GM21737 (cell line): Measurements from ENCODE around the gene CACNB4.

Experiments used
- ATAC-seq: cut with Tn5 transposase; IDR thresholded peaks from one replicate; pipeline ENCODE4 v1.9.1; 2021; ENCODE audit warnings: mild to moderate bottlenecking, moderate library complexity; ENCODE audit not compliant: unreplicated experiment

Gene CACNB4

DNA sequence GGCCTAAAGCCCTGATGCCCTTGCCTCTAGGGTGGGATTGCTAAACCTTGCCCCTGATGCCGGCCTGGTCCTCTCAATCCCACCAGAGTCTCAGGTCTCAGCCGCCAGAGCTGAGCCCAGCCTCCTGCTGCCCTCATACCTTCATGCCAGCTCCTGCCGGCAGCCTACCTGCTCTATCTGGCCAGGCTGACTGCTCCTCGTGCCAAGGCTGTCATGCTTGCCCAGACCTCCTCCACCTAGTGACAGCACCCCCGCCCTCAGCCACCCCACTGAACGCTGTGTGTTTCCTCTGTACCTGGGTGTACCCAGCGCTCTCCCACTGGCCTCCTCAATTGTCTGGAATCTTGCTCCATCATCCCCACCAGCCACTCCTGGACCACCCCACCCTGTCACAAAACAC lies 120.1 kb downstream of the CACNB4 start:
- no peak for ATAC-seq

DNA sequence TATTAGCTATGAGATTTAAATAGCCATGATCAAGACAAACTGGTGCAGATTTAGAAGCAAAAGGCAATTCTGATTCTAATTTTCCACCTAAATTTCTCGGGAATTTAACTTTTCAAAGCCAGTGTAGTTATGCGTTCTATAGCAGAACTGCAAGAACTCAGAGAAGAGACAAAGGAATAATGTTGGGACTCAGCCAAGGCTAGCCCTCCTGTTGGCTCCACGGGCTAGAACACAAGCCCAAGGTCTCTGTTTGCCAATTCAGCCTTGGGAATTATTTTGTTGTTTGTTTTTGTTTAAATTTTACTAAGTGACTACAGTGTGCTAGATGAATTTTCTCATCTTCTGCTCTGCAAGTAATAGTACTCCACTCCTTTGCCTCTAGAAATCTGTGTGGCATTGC lies 121.2 kb downstream of the CACNB4 start:
- ATAC-seq, result no peak

DNA sequence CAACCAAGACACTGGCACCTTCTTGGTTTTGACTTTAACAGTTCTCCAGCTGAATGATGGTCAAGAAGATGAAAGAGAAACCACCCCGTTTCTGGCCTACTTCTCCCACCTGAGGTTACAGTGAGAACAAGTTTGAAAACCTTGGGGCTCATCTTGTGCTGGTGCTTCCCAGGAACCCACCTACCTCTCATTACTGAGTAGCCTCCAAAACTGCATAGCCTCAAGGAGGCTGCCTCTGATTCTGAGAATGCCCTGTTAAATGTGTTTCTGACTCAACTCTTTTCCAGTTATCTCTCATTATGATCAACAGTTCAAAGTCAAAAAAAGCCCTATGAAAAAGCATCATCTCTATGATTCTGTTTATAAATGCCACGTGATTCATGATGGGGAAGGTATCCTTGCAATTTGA lies 121.9 kb downstream of the CACNB4 start:
- ATAC-seq, result no peak

- no peak for ATAC-seq
Observed at GRCh38 chr2:151975460-151976414, 123.1 kb downstream of the CACNB4 start.

DNA sequence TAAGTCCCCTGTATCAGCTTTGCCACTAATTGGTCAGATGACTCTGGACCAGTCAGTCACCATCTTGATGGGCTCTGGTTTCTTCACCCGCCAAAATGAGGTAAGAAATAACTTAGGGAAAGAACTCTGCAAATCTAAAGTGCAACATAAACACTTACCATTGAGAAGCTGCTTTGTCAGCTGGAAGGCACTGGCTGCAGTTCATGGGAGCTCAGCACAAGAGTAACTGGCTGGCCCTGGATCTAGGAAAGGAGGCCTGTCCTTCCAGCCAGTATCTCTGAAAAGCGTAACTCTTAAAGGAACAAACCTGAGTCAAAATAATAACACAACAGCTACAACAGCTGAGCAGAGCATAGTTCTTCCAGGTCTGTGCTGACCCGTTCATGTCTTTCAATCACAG lies 123.9 kb downstream of the CACNB4 start:
- ATAC-seq, result no peak

- no peak for ATAC-seq
Observed at GRCh38 chr2:151973901-151974199, 125.0 kb downstream of the CACNB4 start.

DNA sequence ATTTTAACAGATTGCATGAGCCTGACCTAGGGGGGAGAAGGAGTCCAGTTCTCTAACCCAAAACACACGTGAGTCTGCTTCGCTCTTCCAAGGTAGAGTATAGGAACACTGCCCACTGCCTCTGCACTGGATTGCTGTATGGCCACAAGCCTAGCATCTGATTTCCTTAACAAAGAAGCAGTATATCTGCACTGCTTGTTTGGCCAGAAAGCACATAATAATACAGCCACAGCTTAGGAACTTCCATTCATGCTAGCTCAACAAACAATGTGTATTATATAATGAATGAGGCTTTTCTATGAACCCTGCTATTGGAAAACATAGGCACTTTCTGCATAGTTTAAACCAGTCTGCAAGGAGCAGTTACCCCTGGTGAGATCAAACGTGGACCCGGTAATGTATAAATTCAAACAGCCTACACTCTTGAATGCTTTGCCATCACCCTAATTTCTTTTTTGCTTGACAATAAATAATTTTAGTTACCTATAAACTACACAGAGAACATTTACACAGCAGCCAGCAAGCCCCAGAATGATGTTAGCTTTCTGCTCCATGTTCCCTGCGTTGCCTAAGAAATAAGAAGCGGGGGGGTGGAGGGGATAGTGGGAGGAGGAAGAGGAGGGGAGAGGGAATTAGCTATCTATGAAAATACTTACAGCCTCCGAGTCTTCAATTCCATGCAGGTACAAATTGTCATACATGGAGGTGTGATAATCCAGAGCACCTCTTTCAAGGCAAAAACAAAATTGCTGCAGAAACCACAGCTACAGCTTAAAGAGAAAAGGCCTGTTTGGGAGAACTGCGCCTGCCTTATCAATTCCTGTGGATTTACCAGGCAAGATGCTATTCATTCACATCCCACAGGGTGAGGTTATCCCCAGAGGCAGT lies 125.6 kb downstream of the CACNB4 start:
- ATAC-seq, result no peak

DNA sequence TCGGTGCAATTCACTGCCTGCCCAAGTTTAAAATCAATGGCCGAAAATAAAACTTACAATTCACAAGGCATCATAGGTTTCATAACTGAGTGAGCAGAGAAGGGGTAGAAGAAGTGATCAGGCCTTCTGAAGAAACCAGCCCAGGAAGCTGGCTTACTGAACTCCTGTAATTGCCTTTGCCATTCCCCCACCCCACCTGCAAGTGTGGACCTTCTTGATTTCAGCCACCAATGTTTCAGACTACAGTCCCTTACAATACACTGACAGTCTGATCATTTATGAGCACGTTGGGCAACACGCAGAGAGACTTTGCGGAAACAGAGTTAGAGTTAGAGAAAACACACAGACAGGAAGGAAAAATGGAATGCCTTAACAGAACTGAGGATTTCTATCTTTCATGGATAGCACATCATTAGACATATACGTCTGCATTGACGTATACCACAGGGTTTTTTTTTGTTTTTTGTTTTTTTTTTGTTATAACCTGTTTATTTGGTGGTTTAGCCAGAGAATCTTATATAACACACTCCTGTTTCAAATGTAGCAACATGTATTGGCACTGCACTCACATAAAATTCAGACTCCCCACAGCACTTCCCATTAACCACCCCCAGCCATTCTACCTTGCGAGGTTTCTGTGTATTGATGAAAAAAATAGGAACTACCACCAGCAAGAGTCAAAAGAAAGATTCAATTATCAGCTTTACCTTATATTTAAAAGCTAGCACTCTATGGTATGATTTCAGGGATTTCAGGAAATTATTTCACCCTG lies 126.4 kb downstream of the CACNB4 start:
- no peak for ATAC-seq

DNA sequence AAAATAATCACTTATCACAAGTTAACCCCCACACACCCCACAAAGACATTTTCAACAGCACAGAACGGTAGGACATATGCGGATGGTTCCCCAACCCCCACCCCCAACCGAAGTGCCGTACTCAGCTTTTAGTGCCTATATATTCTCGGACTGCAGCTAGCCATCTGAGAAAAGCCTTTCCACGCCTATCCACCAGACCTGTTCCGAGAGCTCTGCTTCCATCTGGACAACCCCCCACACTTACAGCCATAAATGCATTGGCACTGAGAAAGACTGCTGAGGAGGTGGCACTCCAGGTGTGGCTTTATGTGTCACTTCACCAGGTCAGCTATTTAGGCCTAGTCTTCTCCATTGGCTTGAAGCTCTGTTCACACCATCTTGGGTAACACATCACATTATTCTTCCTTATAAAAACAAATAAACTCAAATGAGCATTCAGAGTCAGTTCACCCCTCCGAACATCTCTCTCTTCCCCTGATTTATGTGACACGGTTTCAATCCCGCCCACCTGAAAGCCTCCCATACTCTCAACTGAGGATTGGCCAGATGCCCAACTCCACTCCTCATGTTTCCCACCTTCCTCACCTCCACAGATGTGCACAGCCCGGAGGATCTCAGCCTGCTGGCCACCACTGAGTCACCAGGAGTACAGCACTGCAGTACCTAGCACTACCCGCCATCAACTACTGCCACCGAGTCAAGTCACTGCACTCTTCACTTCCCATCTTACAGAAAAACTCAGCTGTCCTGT lies 127.4 kb downstream of the CACNB4 start:
- ATAC-seq, result no peak

GRCh38 chr2:151968770-151969470 lies 129.9 kb downstream of the CACNB4 start:
- ATAC-seq, result no peak

DNA sequence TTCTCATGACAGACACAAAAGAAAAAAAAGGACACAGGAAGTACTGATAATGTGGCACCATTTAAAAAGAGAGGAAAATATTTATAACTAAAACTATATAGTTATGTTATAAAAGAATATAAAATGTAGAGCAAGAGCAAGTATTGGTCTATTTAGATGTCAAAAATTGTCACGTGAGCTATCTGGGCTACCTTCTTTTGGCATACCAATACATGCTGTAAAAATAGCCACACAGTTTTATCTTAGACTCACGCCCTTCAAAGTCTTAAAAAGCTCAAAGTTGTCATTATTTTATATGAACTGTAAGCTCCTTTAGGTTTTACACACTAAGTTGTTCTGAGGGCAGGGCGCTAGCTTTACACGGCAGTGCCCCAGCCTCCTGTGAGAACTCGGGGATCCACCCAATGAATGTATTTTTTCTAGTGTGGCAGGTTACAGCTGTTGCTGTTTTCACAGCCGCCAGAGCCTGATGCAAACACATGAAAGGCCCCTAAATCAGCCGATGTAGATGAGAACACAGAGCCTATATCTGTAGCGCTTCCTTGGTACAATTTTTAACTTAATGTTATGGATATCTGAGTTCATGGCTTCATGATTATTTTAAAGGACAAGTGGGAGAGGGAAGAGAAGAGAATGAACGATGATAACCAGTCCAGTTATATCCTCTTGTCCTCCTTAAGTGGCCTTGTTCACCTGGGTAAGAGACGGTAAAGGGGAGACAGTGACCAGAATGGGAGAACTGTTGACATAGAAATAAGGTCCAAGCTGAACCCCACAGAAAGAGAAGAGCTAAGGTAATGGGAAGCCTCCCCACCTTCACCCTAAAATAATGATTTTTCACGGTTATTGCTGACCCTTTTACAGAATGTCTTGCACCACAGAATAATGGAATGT lies 130.8 kb downstream of the CACNB4 start:
- no peak for ATAC-seq

GRCh38 chr2:151965884-151966283 lies 133.0 kb downstream of the CACNB4 start:
- no peak for ATAC-seq

GRCh38 chr2:151961558-151961957 lies 137.3 kb downstream of the CACNB4 start:
- no peak for ATAC-seq

- ATAC-seq, result no peak
Observed at GRCh38 chr2:151959238-151959637, 139.6 kb downstream of the CACNB4 start.

DNA sequence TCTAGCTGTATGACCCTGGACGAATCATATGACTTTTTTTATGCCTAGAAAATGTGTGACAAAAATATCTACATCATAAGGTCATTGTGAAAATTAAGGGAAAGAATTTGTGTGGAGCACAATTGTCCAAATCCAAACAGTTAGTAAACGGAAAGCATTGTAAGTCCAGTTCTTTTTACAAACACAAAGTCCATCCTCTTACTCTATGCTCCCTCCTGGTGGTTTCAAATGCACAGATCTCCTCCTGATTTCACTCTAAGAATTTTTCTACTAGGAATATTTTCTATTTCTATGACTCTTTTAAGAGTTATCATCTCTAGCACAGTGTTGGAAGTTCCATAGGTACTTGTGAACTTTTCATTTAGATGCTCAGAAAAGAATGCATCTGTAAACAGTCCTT lies 145.4 kb downstream of the CACNB4 start:
- no peak for ATAC-seq

GRCh38 chr2:151952691-151953456 lies 146.0 kb downstream of the CACNB4 start:
- no peak for ATAC-seq

DNA sequence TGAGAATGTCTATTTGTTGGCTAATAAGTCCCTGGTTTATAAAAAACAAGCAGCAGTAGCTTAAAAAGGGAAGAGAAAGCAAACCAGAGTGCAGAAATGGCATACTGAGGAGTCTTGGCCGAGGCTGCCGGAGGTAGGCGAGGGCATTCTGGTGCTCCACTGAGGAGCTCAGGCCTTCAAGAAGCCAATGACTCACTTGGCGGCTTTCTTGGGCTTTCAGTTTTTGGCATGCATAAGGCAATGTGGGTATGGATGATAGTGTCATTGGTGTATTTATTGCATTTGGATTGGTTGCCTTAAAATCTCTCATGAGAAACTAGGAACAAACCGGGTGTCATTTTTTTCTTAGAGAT lies 151.1 kb downstream of the CACNB4 start:
- ATAC-seq, result no peak
